ENCODE data around the gene TLE2.

TLE2 gene

DNA sequence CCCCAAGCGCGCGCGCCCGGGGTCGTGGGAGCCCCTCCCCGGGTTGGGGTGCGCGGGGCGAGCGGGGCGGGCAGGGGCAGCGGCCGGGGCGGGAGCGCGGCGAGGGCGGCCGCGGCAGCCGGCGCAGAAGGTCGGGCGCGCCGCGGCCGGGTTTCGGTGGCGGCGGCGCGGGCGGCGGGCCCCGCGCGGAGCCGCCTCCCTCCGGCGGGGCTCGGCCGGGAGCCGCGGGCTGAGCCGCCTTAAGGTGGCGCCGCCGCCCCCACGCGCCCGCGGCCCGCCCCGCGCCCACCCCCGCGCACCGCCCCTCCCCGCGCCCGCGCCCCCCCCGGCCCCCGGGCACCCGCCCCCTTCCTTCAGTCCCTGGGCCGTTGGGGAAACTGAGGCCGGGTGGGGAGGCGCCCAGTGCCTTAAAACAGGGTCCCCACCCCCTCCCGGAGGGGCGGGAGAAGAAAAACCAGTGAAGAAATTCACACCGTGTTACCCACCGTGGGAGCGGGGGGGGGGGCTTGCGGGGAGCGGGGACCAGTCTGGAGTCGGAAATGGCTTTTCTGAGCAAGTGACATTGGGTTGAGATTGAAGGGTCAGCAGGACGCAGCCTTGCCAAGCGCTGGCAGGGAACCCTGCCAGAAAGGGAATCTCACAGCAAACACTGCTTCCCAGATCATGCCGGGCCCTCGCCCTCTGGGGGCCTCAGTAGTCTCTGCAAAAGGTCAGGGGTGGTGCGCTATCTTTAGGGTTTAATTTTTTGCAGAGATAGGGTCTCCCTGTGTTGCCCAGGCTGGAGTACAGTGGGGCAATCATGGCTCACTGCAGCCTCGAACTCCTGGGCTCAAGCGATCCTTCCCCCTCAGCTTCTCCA is at the start of gene TLE2:
Gene TLE2 (minus strand): TSS at position 216 of the 859 bp plus-strand sequence. CDS start 376 bp downstream, outside the sequence.
- no peak for DNase-seq (ENCODE audit: low read depth in 2 of 2)

GRCh38 chr19:3075605-3076431 is 46.7 kb upstream of the TLE2 start:
- DNase-seq (ENCODE audit: low read depth in 2 of 2) = peak; percentile 73 to 76

DNA sequence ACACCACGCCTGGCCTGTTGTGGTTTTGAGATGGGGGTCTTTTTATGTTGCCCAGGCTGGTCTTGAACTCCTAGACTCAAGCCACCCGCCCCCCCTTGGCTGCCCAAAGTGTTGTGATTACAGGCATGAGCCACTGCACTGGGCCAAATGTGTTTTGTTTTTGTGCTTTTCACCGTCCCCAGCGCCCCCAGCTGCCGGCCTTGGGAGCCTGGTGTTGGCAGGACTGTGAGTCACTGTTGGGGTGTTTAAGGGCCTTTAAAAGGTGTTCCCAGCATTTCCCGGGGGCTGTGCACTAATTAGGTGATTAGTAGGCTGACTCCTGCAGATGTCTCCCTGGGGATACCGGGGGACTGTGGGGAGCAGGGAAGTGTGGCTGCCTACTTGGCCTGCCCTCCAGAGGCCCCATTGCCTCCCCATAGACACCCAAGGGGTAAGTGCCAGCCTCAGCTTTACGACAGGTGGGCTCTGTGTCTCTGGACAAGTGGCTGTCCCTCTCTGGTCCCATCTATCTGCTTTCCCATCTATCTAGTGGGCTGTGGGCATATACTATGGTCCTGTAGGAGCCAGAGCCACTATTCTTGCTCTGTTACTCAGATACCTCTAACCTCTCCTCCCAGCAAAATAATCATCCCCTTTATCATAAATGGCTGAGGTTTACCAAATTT is 45.0 kb upstream of the TLE2 start:
- no peak for DNase-seq (ENCODE audit: low read depth in 2 of 2)

GRCh38 chr19:3073159-3073563 is 44.1 kb upstream of the TLE2 start:
- no peak for DNase-seq (ENCODE audit: low read depth in 2 of 2)

DNA sequence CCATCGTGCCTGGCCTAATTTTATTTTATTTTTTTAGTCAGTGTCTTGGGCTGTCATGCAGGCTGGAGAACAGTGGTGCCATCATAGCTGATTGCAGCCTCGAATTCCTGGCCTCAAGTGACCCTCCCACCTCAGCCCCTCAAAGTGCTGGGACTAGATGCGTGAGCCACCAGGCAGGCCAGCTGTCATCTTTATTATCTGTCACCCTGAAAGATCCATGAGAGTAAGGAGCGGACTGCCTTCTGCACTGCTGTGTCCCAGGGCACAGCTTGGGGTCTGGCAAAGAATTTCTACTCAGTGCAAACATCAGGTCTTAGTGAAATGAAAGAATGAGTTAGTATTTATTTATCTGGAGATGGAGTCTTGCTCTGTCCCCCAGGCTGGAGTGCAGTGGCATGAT is 42.7 kb upstream of the TLE2 start:
- no peak for DNase-seq (ENCODE audit: low read depth in 2 of 2)

DNA sequence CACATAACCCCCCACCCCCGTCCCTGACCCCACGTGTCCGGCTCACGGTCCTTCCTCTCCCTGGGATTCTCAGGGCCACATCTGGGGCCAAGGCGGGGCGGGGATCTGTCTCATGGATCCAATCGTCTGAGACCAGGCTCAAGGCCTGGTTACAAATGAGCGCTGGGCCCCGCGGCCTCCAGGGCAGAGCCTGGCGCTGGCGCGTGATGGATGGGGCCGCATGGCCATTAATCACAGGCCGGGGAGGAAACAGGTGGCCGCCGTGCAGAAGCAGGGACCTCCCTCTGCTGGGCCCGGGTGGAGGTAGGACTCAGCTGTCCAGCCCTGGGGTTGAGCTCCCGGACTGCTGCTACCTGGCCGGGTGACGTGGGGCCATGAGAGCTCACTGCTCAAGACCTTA is 39.0 kb upstream of the TLE2 start:
- DNase-seq (ENCODE audit: low read depth in 2 of 2) = no peak

- DNase-seq (ENCODE audit: low read depth in 2 of 2) = no peak
Measured at GRCh38 chr19:3067563-3067962, 38.5 kb upstream of the TLE2 start.

GRCh38 chr19:3066482-3067049 is 37.5 kb upstream of the TLE2 start:
- DNase-seq (ENCODE audit: low read depth in 2 of 2) = no peak

GRCh38 chr19:3065675-3066357 is 36.7 kb upstream of the TLE2 start:
- no peak for DNase-seq (ENCODE audit: low read depth in 2 of 2)

DNA sequence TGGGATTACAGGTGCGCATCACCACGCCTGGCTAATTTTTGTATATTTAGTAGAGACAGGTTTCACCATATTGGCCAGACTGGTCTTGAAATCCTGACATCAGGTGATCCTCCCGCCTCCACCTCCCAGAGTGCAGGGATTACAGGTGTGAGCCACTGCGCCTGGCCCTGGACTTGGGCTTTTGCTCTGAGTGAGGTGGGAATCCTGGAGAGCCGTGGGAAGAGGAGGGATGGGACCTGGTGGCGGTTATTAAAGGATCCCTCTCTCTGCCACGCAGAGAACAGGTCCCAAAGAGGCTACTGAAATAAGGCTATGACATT is 34.9 kb upstream of the TLE2 start:
- DNase-seq (ENCODE audit: low read depth in 2 of 2) = no peak

DNA sequence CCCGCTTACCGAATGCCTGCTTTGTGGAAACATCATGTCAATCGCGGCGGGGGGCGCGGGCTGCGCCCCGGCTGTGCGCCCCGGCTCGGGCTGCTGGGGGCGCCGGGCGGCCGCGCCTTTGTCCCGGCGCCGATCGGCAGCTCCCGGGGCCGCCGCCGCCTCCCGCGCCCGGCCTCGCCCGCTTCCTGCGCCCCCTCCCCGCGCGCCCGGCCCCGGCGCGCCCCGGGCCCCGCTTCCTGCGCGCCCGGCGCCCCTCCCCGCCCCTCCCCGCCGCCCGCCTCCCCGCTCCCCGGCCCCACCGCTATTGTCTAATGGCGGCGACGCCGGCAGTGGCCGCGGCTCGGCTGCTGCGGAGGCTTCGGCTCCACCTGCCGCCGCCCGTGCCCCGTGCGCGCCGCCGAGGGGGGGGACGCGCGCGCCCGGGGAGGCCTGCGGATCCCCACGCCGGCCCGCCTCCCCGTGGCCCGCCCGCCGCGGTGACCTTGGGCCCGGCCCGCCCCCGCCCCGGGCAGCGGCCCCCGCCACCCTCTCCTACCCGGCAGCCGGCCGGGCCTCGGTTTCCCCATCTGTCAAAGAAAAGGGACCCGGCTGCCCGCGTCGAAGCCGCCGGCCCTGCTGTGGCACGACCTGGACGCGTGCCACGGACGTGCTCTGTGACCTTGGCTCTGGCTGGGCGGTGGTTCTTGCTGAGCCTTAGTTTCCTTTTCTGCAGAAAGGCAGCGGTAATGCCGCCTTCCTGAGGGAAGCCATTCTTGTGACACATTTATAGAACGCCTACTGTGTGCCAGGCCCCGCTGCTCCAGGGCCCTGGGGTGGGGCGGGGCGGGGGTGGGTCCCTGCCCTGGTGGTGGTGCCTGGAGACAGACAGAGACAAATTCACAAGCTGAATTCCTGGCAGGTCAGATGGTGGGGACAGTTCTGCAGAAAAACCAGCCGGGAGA is 33.4 kb upstream of the TLE2 start, which contains the start of gene TLE5:
Gene TLE5 (minus strand): TSS at position 331 of the 941 bp plus-strand sequence. CDS start 295 bp downstream, at position 36.
- DNase-seq (ENCODE audit: low read depth in 2 of 2) = peak; percentile 42 to 50

GRCh38 chr19:3061182-3062161 is 32.4 kb upstream of the TLE2 start:
- peak; percentile 35 to 36 for DNase-seq (ENCODE audit: low read depth in 2 of 2)

GRCh38 chr19:3060857-3061181 is 31.7 kb upstream of the TLE2 start:
- DNase-seq (ENCODE audit: low read depth in 2 of 2) = no peak

DNA sequence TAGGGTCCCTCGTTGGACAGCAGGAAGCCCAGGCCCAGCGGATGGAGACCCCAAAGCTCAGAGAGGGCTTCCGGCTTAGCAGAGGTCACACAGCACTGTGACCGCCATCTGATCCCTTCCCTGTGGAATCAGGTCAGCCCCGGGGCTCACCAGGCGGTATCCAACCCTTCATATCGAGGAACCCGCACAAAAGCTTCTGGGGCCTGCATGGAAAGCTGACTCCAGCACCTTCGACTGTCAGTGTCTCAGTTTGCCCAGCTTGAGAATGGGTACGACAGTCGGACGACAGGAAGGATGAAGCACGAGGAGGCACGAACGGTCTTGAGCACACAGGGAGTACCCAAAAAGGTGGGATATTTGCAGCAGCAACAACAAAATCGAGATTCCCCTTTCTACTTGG is 30.6 kb upstream of the TLE2 start:
- no peak for DNase-seq (ENCODE audit: low read depth in 2 of 2)

- DNase-seq (ENCODE audit: low read depth in 2 of 2) = no peak
Measured at GRCh38 chr19:3058821-3059314, 29.8 kb upstream of the TLE2 start.

- DNase-seq (ENCODE audit: low read depth in 2 of 2) = no peak
Measured at GRCh38 chr19:3058009-3058820, 29.1 kb upstream of the TLE2 start.

DNA sequence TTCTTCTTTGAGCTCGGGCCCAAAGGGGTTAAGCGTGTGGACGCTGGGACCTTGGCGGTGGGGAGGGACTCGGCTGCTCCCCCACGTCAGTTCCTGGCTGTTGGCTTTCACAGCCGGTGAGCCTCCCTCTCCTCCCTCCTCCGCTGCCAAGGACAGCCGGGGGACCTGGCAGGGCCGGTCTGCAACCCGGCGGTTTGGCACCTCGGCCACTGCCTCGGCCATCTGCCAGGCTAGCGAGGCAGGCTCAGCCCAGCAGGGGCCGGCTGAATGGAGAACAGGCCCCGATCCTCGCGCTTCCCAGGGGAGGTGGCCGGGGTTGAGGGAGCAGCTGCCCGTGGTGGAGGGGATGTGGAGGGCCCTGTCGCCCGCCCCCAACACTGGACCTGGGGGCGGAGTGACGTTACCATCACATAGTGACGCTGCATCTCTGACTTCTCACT is 28.2 kb upstream of the TLE2 start:
- no peak for DNase-seq (ENCODE audit: low read depth in 2 of 2)

Measured in activated CD4-positive, alpha-beta T cell treated with anti-CD3 and anti-CD28 coated beads for 24 hours (primary cell).